Mesothelial cell of epicardium (in vitro differentiated cells): ENCODE measurements around the gene MROH8. TPM values are rescaled to one million over a fixed set of nuclear protein-coding genes. Genes with fewer than 3 reads are reported as not detected.

Source experiments
- DNase-seq, 2 experiments: peaks; one replicate each; pipeline ENCODE4 v3.0.0; 2021; ENCODE audit warnings: low spot score in 2 of 2; ENCODE audit not compliant: unreplicated experiment in 2 of 2
- H3K27ac Mint-ChIP-seq: 2 replicates; pipeline ENCODE4 v1.8.0; 2021; ENCODE audit warnings: mixed read lengths
- H3K27me3 Mint-ChIP-seq: 2 replicates; pipeline ENCODE4 v1.8.0; 2021; ENCODE audit warnings: low read depth, mixed read lengths
- H3K36me3 Mint-ChIP-seq: 2 replicates; pipeline ENCODE4 v1.8.0; 2021; ENCODE audit warnings: mixed read lengths
- H3K4me1 Mint-ChIP-seq: 2 replicates; pipeline ENCODE4 v1.8.0; 2021; ENCODE audit warnings: mixed read lengths
- H3K4me3 Mint-ChIP-seq: 2 replicates; pipeline ENCODE4 v1.8.0; 2021; ENCODE audit warnings: mild to moderate bottlenecking, moderate library complexity, mixed read lengths
- H3K9me3 Mint-ChIP-seq: 2 replicates; pipeline ENCODE4 v1.8.0; 2021; ENCODE audit warnings: mixed read lengths
- CTCF ChIP-seq: fragments of 200-600 bp; sonication (generic); IDR thresholded peaks from one replicate; pipeline ENCODE4 v1.5.0; 2021; ENCODE audit warnings: antibody characterized with exemption; ENCODE audit not compliant: unreplicated experiment
- total RNA-seq: library from RNA; stranded (reverse); gene quantifications from 3 replicates; pipeline ENCODE4 v1.2.1, GENCODE V29; 2021

The MROH8 gene
- total RNA-seq, 1 donor from 2014 or later, result 6.3 TPM

DNA sequence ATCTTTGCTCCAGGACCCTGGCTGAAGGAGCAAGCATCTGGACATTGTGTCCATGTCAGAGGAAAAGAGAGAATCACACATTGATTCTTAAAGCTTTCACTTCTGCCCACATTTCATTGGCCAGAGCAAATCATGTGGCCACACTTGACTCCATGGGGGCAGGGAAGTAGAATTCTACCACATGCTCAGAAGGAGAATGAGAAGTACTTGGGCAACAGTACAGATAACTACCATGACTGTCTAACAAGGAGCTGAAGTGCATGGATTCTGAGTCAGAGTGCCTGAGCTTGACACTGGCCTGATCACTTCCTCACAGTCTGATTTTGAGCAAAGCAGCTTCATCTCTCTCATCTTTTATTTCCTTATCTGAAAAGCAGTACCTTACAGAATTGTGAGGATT, 43.7 kb upstream of the MROH8 start:
- TF ChIP-seq CTCF, result no peak
- Mint-ChIP-seq H3K27me3 (no peaks in the 10 kb centered on the region), H3K4me3 (no peak overlapping the region), H3K36me3 (peaks cover 31% of the 10 kb centered on the region), H3K4me1 (no peaks in the 10 kb centered on the region), H3K9me3 (no peaks in the 10 kb centered on the region), H3K27ac (no peak overlapping the region)
- DNase-seq, result no peak

DNA sequence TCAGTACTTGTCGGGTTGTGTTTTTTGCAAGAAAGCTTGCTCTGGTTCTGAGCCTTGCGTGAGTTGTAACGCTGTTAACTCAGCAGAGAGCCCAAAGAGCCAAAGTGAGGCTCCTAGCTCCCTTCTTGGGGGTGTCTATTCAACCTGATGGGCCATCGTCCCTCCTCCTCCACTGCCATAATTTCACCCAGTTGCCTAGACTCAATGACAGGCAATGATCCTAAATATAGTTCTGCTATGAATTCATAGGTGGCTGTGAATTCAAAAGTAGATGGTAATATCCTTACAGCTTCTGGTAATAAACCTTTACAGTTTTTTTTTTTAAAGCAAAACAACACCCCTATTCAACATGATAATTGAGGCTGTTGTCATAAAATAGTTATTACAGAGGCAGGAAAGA, 42.7 kb upstream of the MROH8 start:
- Mint-ChIP-seq H3K27ac (no peak overlapping the region), H3K9me3 (no peaks in the 10 kb centered on the region), H3K27me3 (no peaks in the 10 kb centered on the region), H3K36me3 (peaks cover 26% of the 10 kb centered on the region), H3K4me1 (no peaks in the 10 kb centered on the region), H3K4me3 (no peak overlapping the region)
- no peak for TF ChIP-seq CTCF
- no peak for DNase-seq

DNA sequence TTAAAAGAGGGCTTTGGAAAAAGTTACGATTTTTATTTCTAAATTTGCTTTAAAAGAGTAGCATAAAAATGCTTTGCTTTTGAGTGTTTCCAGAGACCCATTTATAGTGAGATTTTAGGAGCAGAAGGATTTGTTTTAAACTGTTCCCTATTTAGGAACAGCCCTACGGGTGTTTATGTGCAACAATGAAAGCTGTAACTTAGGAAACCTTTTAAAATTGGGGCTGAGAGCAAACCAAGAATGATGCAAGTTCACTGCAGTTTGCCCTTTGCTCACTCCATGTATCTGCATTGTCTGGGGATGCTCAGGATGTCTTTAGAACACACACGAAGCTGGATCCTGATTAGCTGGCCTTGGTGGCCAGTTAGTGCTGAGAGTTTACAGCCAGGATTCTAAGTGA, 41.4 kb upstream of the MROH8 start:
- TF ChIP-seq CTCF, result no peak
- DNase-seq, result no peak
- peaks cover 27% of the 10 kb centered on the region for H3K36me3 Mint-ChIP-seq
- no peak overlapping the region for H3K4me3 Mint-ChIP-seq
- no peaks in the 10 kb centered on the region for H3K27me3 Mint-ChIP-seq
- H3K27ac Mint-ChIP-seq, result no peak overlapping the region
- no peaks in the 10 kb centered on the region for H3K4me1 Mint-ChIP-seq
- no peaks in the 10 kb centered on the region for H3K9me3 Mint-ChIP-seq

DNA sequence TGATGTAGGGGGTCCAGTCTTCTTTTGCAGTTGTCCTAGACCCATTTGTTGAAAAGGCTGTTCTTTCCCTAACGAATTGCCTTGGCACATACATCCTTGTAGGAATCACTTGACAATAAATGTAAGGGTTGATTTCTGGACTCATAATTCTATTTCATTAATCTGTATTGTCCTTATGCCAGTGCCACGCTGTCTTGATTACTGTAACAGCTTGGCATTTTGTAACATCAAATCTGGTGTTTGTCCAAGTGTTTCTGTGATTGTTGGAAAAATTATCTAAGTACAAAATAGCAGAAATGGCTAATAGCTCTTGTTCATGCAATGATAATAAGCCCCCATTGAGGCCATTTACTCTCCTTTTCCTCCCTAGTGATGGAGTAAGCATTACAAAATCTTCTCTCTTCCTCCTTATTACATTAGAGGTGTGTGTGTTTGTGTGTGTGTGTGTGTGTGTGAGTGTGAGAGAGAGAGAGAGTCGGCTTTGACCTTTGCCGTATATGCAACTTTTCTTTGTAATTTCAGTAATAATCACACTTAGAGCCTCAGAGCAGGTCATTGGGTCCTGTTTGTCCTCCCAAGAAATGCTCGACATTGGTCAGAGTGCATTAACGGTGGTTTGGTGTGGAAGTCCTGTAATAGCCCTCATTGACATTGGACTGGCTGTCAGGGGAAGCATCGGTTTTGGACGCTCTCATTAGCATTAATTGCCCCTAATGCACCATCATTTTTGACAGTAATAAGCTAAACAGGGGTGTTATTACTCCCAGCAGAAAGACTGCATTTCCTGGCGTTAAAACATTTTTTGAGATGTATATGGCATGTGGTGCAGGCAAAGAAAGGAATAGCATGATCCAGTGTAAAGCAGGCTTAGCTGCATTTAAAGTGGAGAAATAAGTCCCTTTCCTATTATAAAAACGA, 40.7 kb upstream of the MROH8 start:
- Mint-ChIP-seq H3K4me3 (no peak overlapping the region), H3K4me1 (no peaks in the 10 kb centered on the region), H3K9me3 (no peaks in the 10 kb centered on the region), H3K27ac (no peak overlapping the region), H3K36me3 (peaks cover 23% of the 10 kb centered on the region), H3K27me3 (no peaks in the 10 kb centered on the region)
- no peak for DNase-seq
- TF ChIP-seq CTCF, result no peak

DNA sequence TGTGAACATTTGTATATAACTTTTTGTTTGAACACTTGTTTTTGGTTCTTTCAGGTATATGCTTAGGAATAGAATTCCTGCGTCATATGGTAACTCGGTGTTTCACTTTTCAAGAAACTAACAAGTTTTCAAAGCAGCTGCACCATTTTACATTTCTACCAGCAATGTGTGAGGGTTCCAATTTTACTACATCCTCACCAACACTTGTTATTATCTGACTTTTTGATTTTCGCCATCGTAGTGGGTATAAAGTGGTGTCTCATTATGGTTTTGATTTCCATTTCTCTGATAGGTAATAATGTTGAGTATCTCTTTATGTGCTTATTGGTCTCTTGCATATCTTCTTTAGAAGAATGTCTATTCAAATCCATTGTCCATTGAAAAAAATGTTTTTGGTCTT, 39.6 kb upstream of the MROH8 start:
- Mint-ChIP-seq H3K9me3 (no peaks in the 10 kb centered on the region), H3K4me3 (no peak overlapping the region), H3K36me3 (peaks cover 22% of the 10 kb centered on the region), H3K4me1 (no peaks in the 10 kb centered on the region), H3K27me3 (no peaks in the 10 kb centered on the region), H3K27ac (no peak overlapping the region)
- DNase-seq, result no peak
- no peak for TF ChIP-seq CTCF

DNA sequence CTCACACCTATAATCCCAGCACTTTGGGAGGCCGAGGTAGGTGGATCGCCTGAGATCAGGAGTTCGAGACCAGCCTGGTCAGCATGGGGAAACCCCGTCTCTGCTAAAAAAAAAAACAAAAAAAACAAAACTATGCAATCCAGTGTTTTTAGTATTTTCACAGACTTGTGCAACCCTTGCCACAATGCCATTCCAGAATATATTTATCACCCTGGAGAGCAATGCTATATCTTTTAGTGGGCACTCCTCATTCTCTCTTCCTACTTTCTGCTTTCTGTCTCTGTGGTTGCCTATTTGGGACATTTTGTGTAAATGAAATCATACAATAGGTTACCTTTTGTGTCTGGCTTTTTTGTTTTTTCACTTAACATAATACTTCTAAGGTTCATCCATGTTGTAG, 39.1 kb upstream of the MROH8 start:
- Mint-ChIP-seq H3K4me1 (no peaks in the 10 kb centered on the region), H3K36me3 (peaks cover 27% of the 10 kb centered on the region), H3K9me3 (no peaks in the 10 kb centered on the region), H3K4me3 (no peak overlapping the region), H3K27me3 (no peaks in the 10 kb centered on the region), H3K27ac (no peak overlapping the region)
- no peak for TF ChIP-seq CTCF
- no peak for DNase-seq
